Right ventricle myocardium superior (tissue), 1 donor: ENCODE measurements around the gene GRIP2. TPM values are rescaled to one million over a fixed set of nuclear protein-coding genes. Genes with fewer than 3 reads are reported as not detected.

Experiments used
- ATAC-seq: fragments of 200-7000 bp; cut with Tn5 transposase; one replicate; pipeline ENCODE4 v1.9.1; 2020; ENCODE audit warnings: mild to moderate bottlenecking; ENCODE audit not compliant: poor library complexity
- DNase-seq: peaks from one replicate; pipeline ENCODE4 v3.0.0-alpha.2; 2020
- intact Hi-C: fragments of 100-400 bp; cut with DNase I; formaldehyde crosslinking; loops from one replicate; pipeline ENCODE4 v1.11.2; 2022
- total RNA-seq: library from RNA; stranded (reverse); fragmentation: NEBNext Ultra II Directional; extraction: Animal tissue kit (Norgen Biotek cat#: 25700); gene quantifications from one replicate; pipeline ENCODE4 v1.2.1, GENCODE V29; 2021
- donor health status: DM: no; HTN: yes; CAD: no; lungs with severe emphysema.

The GRIP2 gene
- total RNA-seq, 1 donor from 2014 or later, result 40.1 TPM

DNA sequence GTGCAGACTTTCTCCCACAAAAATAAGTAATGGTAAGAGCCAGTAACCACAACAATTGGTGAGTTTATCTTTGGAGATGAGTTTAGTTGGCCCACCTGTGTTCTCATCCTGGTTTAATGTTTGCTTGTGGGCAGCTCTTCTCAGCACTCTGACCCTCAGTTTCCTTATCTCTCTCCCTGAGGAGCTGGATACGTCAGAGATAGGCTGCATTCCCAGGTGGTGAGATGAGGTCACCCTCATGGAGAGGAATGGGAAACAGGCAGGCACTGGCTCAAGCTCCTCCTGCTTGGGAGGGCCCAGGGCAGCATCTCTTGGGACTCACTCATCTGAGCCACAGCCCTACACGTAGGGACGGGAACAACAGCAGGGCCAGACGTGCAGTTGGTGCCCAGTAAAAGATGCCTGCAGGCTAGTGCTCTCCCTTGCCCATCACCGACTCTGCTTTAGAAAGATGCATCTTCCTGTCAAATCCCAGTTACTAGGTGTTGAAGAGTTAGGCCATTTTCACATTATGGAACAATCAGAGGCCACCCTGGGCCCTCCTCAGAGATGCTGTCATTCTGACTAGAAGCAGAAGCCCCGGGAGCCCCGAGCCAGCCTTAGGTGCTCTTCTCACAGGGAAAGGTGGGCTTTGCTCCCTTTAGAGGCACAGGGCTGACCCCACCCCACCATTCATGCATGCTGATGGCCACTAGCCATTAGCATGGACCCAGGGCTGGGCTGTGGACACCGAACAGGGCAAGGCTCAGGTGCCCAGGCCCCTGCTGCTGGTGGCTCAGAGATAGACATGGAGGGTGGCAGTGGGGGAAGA is 59.7 kb downstream of the GRIP2 start:
- intact Hi-C loops, result no loop called here
- ATAC-seq (peak; percentile 50), DNase-seq (peak; percentile 57)

- intact Hi-C loops, result no loop called here
- ATAC-seq (no peak), DNase-seq (peak; percentile 35)
Observed at GRCh38 chr3:14479591-14479990, 60.6 kb downstream of the GRIP2 start.

- no peak for ATAC-seq
- DNase-seq, result no peak
- intact Hi-C loops, result no loop called here
Observed at GRCh38 chr3:14478956-14479550, 61.1 kb downstream of the GRIP2 start.

DNA sequence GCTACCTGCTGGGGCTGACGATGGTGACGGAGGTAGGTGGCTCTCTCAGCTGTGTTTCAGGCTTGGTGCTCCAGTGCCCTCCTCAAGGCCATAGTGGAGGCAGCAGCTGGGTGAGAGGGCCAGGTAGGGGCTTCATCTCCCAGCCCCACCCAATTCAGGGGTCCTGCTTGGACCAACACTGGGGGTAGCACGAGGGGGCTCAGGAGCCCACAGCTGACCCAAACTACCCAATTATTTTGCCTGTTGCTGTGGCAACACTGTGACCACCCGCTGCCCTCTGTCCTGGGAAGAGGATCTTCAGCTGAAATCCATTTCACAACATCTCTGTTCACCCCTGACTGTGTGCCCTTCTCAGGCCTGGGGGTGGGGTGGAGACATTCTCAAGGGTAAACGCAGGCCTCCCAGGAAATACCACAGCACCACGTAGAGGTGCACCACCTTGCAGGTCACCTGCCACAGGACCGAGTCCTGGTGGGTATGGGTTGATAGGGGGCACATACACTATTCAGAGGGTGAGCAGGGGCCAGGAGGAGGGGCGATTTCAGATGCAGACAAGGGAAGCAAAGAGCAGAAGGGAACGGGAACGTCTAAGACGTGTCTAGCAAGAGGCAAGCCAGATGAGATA is 62.7 kb downstream of the GRIP2 start:
- ATAC-seq (no peak), DNase-seq (peak; percentile 6)
- intact Hi-C loops, result no loop called here

GRCh38 chr3:14476583-14477265 is 63.4 kb downstream of the GRIP2 start:
- intact Hi-C loops, result no loop called here
- no peak for ATAC-seq

GRCh38 chr3:14475621-14476020 is 64.5 kb downstream of the GRIP2 start:
- ATAC-seq, result no peak
- intact Hi-C loops, result no loop called here
- no peak for DNase-seq

More at GRCh38 chr3:14476583-14477265, 63.4 kb downstream of the GRIP2 start:
- peak; percentile 13 for DNase-seq

DNA sequence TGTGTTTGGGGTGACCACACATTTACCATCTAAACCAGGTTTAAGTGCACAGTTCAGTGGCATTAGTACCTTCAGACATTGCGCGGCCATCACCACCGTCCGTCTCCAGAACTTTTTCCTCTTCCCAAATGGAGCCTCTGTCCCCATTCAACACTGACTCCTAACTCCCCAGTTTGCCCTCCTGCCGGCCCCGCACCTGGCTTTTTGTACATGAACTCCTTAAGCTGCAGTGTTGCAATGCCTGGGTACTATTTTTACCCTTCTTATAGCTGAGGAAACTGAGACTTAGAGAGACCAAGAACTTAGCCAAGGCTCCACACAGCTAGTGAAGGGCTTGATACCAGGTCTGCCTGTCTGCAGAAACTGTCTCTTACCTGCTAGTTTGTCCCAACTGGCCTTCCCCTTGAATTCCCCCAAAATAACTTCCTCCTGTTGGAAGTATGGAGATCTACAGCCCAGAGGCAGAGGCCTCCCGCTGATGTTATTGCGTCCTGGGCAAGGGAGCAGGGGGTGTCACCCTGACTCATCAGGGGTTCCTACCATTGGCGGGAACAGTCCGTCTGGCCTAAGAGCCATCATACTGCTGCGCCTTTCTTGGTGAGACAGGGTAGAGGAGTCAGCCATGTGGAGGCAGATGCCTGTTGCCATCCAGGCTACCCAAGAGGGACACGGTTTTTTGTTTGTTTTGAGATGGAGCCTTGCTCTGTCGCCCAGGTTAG is 65.6 kb downstream of the GRIP2 start:
- DNase-seq, result no peak
- intact Hi-C loops, result no loop called here
- no peak for ATAC-seq

DNA sequence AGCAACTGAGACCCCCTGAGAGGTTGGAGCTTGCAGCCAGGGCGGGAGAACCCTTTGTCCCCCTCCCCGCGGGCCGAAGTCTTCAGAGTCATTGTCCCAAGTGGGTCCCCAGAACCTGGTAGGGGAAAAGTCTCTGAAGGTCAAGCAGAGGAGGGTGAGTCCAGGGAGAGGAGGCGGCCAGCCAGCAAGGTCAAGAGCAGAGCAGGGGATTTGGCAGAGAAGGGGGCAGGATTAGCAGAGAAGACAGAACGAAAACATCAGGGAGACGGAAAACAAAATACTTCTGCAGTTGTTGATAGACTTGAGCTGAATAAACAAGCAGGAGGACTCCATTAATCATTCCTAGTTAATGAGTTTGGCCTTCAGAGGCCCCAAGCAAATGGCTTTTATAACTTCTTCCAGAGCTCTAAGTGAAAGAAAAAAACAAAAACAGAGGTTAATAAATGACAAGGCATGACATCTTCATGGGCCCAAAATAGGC is 66.7 kb downstream of the GRIP2 start:
- DNase-seq, result no peak
- intact Hi-C loops, result no loop called here
- ATAC-seq, result no peak

- intact Hi-C loops, result no loop called here
- ATAC-seq (no peak), DNase-seq (no peak)
Observed at GRCh38 chr3:14472471-14473351, 67.4 kb downstream of the GRIP2 start.

GRCh38 chr3:14471690-14472089 is 68.5 kb downstream of the GRIP2 start:
- no peak for ATAC-seq
- DNase-seq, result no peak
- intact Hi-C loops, result no loop called here

DNA sequence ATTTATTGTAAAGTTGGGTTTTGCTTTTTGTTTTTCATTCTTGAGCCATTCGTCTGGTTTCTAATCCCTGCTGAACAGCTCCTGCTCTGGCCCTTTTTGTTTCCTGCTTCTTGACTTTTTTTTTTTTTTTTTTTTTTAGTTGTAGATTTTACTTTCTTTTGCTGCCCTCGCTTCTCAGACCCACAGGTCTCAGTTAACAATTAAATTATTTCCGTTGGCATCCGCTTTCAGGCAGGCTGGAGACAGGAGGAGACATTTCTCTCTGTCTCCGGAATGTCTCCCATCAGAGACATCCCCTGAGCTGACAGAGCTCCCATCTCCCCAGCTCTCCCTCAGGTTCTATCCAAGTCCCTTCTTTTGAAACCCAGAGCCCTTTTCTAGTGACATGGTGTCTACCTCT is 69.1 kb downstream of the GRIP2 start:
- ATAC-seq, result no peak
- intact Hi-C loops, result no loop called here
- no peak for DNase-seq

- intact Hi-C loops, result no loop called here
- ATAC-seq, result no peak
- no peak for DNase-seq
Observed at GRCh38 chr3:14470461-14470860, 69.7 kb downstream of the GRIP2 start.

GRCh38 chr3:14468621-14468981 is 71.5 kb downstream of the GRIP2 start:
- intact Hi-C loops, result loop anchor here (2.0 to 5.0 kb wide), 3 partner anchors 208 to 571 kb away; no protein-coding TSS in a partner anchor
- ATAC-seq, result no peak

DNA sequence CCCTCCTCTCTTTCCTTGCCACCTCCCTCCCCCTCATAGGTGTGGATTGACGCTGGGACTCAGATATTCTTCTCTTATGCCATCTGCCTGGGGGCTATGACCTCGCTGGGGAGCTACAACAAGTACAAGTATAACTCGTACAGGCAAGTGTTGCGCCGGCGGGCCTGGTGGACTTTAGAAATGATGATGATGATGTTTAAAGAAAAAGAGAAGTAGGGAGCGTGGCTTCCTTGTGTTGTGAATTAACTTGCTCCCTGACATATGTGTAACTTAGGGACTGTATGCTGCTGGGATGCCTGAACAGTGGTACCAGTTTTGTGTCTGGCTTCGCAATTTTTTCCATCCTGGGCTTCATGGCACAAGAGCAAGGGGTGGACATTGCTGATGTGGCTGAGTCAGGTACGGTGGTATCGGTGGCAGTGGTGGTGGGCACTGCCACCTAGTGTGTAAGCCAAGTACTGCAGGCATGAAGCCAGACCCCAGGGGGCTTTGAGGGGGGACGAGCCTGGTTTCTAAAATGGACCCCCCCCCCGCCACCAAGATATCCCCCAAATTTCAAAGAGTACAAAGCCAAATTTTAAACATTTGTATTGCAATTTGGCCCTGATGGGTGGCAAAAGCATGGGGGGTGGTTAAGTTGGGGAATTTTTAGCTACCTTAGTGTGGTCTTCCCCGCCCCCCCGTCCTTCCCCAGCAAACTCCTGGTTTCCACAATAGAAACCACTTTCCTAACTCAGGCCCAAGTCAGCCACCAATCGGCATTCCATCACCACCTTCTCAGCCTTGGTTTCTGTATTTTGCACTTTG is 72.1 kb downstream of the GRIP2 start:
- intact Hi-C loops, result loop anchor here (2.0 to 5.0 kb wide), 3 partner anchors 207 to 571 kb away; no protein-coding TSS in a partner anchor
- peak; percentile 79 for ATAC-seq
- DNase-seq, result no peak

More at GRCh38 chr3:14468621-14468981, 71.5 kb downstream of the GRIP2 start:
- no peak for DNase-seq

- intact Hi-C loops, result loop anchor here (5.0 kb wide), 1 partner anchor 569 kb away; no protein-coding TSS in a partner anchor
- DNase-seq, result no peak
Observed at GRCh38 chr3:14466179-14466903, 73.8 kb downstream of the GRIP2 start.

GRCh38 chr3:14465425-14465824 is 74.7 kb downstream of the GRIP2 start:
- ATAC-seq, result no peak
- no peak for DNase-seq
- intact Hi-C loops, result loop anchor here (5.0 kb wide), 1 partner anchor 568 kb away; no protein-coding TSS in a partner anchor

More at GRCh38 chr3:14466179-14466903, 73.8 kb downstream of the GRIP2 start:
- no peak for ATAC-seq
